ENCODE results near the gene SLC22A2. TPM values are rescaled to one million over a fixed set of nuclear protein-coding genes. Genes with fewer than 3 reads are reported as not detected.
"Not testable (repeated sequence)": the region's sequence is repeated elsewhere in the genome, so short reads cannot be mapped to it uniquely, and the experiment has no call there.

SLC22A2 gene
- total RNA-seq, 1 experiment from 2014 or later = not detected

- DNase-seq (ENCODE audit: low read depth) = peak; percentile 88
Observed at GRCh38 chr6:160248538-160248937, 10.1 kb downstream of the SLC22A2 start.

- no peak for DNase-seq (ENCODE audit: low read depth)
Observed at GRCh38 chr6:160247457-160247883, 11.2 kb downstream of the SLC22A2 start.

GRCh38 chr6:160240691-160241084 is 17.9 kb downstream of the SLC22A2 start:
- DNase-seq (ENCODE audit: low read depth) = no peak

GRCh38 chr6:160239929-160240690 is 18.5 kb downstream of the SLC22A2 start:
- DNase-seq (ENCODE audit: low read depth) = no peak

- DNase-seq (ENCODE audit: low read depth) = peak; percentile 90
Observed at GRCh38 chr6:160238761-160239751, 19.6 kb downstream of the SLC22A2 start.

- no peak for DNase-seq (ENCODE audit: low read depth)
Observed at GRCh38 chr6:160238278-160238711, 20.3 kb downstream of the SLC22A2 start.

- DNase-seq (ENCODE audit: low read depth) = peak; percentile 78
Observed at GRCh38 chr6:160237597-160238275, 20.9 kb downstream of the SLC22A2 start.

GRCh38 chr6:160236235-160236872 is 22.3 kb downstream of the SLC22A2 start:
- not testable (repeated sequence) for DNase-seq (ENCODE audit: low read depth)

- DNase-seq (ENCODE audit: low read depth) = not testable (repeated sequence)
Observed at GRCh38 chr6:160233950-160234640, 24.5 kb downstream of the SLC22A2 start.

- DNase-seq (ENCODE audit: low read depth) = no peak
Observed at GRCh38 chr6:160227769-160228161, 30.9 kb downstream of the SLC22A2 start.

GRCh38 chr6:160227038-160227768 is 31.4 kb downstream of the SLC22A2 start:
- DNase-seq (ENCODE audit: low read depth) = peak; percentile 56

GRCh38 chr6:160226118-160226591 is 32.5 kb downstream of the SLC22A2 start:
- DNase-seq (ENCODE audit: low read depth) = peak; percentile 76

GRCh38 chr6:160224639-160225237 is 33.9 kb downstream of the SLC22A2 start:
- DNase-seq (ENCODE audit: low read depth) = no peak

GRCh38 chr6:160222491-160222890 is 36.1 kb downstream of the SLC22A2 start:
- no peak for DNase-seq (ENCODE audit: low read depth)

GRCh38 chr6:160221918-160222317 is 36.7 kb downstream of the SLC22A2 start:
- DNase-seq (ENCODE audit: low read depth) = no peak

GRCh38 chr6:160221423-160221822 is 37.2 kb downstream of the SLC22A2 start:
- peak; percentile 47 for DNase-seq (ENCODE audit: low read depth)

GRCh38 chr6:160218810-160219209 is 39.8 kb downstream of the SLC22A2 start:
- DNase-seq (ENCODE audit: low read depth) = no peak

GRCh38 chr6:160217863-160218262 is 40.8 kb downstream of the SLC22A2 start:
- DNase-seq (ENCODE audit: low read depth) = no peak

GRCh38 chr6:160217073-160217472 is 41.5 kb downstream of the SLC22A2 start:
- DNase-seq (ENCODE audit: low read depth) = no peak

Data from RPMI7951 (cell line).